H1 (cell line): ENCODE data around the gene FANCF.

ENCODE experiments used
- JUND ChIP-seq: IDR thresholded peaks from 2 replicates; pipeline ENCODE4 v1.6.1; 2011; ENCODE audit warnings: mild to moderate bottlenecking, improper control_type of control experiment, low read length
- PHF8 ChIP-seq: fragments of 200-600 bp; sonication (generic); conservative IDR thresholded peaks from 2 replicates; pipeline ENCODE4 v1.7.1; 2012; ENCODE audit warnings: low read depth, mild to moderate bottlenecking, inconsistent platforms, low read length, moderate library complexity

- TF ChIP-seq PHF8 (no peak), JUND (no peak)
These were observed 44.1 kb downstream of the FANCF start for GRCh38 chr11:22581354-22582150.
